Endothelial cell of umbilical vein (primary cell): ENCODE data around the gene CD40. TPM values are rescaled to one million over a fixed set of nuclear protein-coding genes. Genes with fewer than 3 reads are reported as not detected.

Experiments used
- BruUV-seq: library from RNA; stranded (reverse); fragments of 400-500 nt; replicated peaks from 2 replicates; lab custom pipeline; 2021; lab: Mats Ljungman, UMichigan
- CTCF ChIA-PET: fragments of 300-600, 350-600 bp; sonication (Branson Sonifier 250); formaldehyde crosslinking; loops from one replicate; lab custom pipeline; 2021; ENCODE audit warnings: antibody characterized with exemption, inconsistent platforms; lab: Charles Lee
- POLR2A ChIA-PET: fragments of 300-600, 350-600 bp; sonication (Branson Sonifier 250); formaldehyde crosslinking; loops from one replicate; lab custom pipeline; 2021; ENCODE audit warnings: antibody characterized with exemption, inconsistent platforms; lab: Charles Lee
- DNase-seq: peaks from one replicate; pipeline ENCODE4 v3.0.0-alpha.2; 2011; ENCODE audit warnings: low read depth, low spot score
- FAIRE-seq: peaks from 2 replicates; lab custom pipeline; 2011; peaks lifted over from hg19 to GRCh38; lab: Jason Lieb, UNC
- H2AFZ ChIP-seq: 2 replicates; pipeline ENCODE4 v1.6.0; 2012; ENCODE audit warnings: low read depth, low read length, control low read depth, inconsistent platforms
- H3K27ac ChIP-seq: 2 replicates; pipeline ENCODE4 v1.5.1; 2011; ENCODE audit warnings: low read depth, mild to moderate bottlenecking, control low read depth, low read length, moderate library complexity; ENCODE audit not compliant: insufficient read depth
- H3K27me3 ChIP-seq, 2 experiments: 2 replicates each; pipeline versions ENCODE4 v1.6.0 to v1.6.1; 2011; ENCODE audit warnings: low read length in 2 of 2, mixed read lengths in 1 of 2; ENCODE audit not compliant: control insufficient read depth in 2 of 2, insufficient read depth in 2 of 2
- H3K36me3 ChIP-seq, 2 experiments: 2 replicates in 1 of 2; 3 replicates in 1 of 2; pipeline ENCODE4 v1.5.1; 2011; ENCODE audit warnings: low read length in 2 of 2, mild to moderate bottlenecking in 1 of 2, moderate library complexity in 1 of 2; ENCODE audit not compliant: control insufficient read depth in 2 of 2, insufficient read depth in 2 of 2; ENCODE audit errors: extremely low read depth in 1 of 2
- H3K4me1 ChIP-seq: 3 replicates; pipeline ENCODE4 v1.5.1; 2011; ENCODE audit warnings: mild to moderate bottlenecking, low read length; ENCODE audit not compliant: control insufficient read depth, insufficient read depth; ENCODE audit errors: extremely low read depth
- H3K4me2 ChIP-seq: 2 replicates; pipeline ENCODE4 v1.6.1; 2011; ENCODE audit warnings: low read length, control low read depth, mixed read lengths; ENCODE audit not compliant: insufficient read depth
- H3K4me3 ChIP-seq, 3 experiments: fragments of 200-600 bp in 1 of 3; sonication (generic), shearing (Covaris generic) in 1 of 3; replicated peaks in 1 of 3; 2 replicates each; pipeline ENCODE4 v1.5.1; 2011 to 2016; ENCODE audit warnings: control low read depth in 3 of 3, low read length in 3 of 3, mild to moderate bottlenecking in 2 of 3, inconsistent platforms in 1 of 3, low read depth in 1 of 3, moderate library complexity in 1 of 3; ENCODE audit not compliant: insufficient read depth in 1 of 3
- H3K79me2 ChIP-seq: 2 replicates; pipeline ENCODE4 v1.6.0; 2012; ENCODE audit warnings: low read length, inconsistent platforms; ENCODE audit not compliant: control insufficient read depth, insufficient read depth
- H3K9ac ChIP-seq: replicated peaks from 2 replicates; pipeline ENCODE3; 2011; ENCODE audit warnings: low read length, control low read depth; ENCODE audit not compliant: insufficient read depth; ENCODE audit errors: extremely low read depth
- H3K9me1 ChIP-seq: replicated peaks from 3 replicates; pipeline ENCODE4 v1.6.0; 2011; ENCODE audit warnings: mild to moderate bottlenecking, low read length; ENCODE audit not compliant: control insufficient read depth, insufficient read depth; ENCODE audit errors: extremely low read depth
- H3K9me3 ChIP-seq: replicated peaks from 2 replicates; pipeline ENCODE4 v1.5.1; 2012; ENCODE audit warnings: low read length, inconsistent platforms; ENCODE audit not compliant: control insufficient read depth, insufficient read depth
- H4K20me1 ChIP-seq: replicated peaks from 2 replicates; pipeline ENCODE3; 2011; ENCODE audit warnings: mild to moderate bottlenecking, low read length; ENCODE audit not compliant: control insufficient read depth, insufficient read depth; ENCODE audit errors: extremely low read depth
- EZH2 ChIP-seq: IDR thresholded peaks from 2 replicates; pipeline ENCODE4 v1.6.1; 2012; ENCODE audit warnings: borderline replicate concordance, low read depth, mild to moderate bottlenecking, moderate library complexity, low read length, inconsistent platforms; ENCODE audit not compliant: severe bottlenecking
- FOS ChIP-seq: IDR thresholded peaks from 2 replicates; pipeline ENCODE4 v1.6.1; 2011; ENCODE audit warnings: mild to moderate bottlenecking, low read length, moderate library complexity, borderline replicate concordance; ENCODE audit not compliant: insufficient read depth
- GATA2 ChIP-seq: IDR thresholded peaks from 2 replicates; pipeline ENCODE4 v1.7.0; 2011; ENCODE audit warnings: low read depth, mild to moderate bottlenecking, moderate library complexity, mixed read lengths, low read length; ENCODE audit not compliant: insufficient read length, insufficient read depth
- JUN ChIP-seq: IDR thresholded peaks from 2 replicates; pipeline ENCODE4 v1.6.1; 2011; ENCODE audit warnings: borderline replicate concordance, low read depth; ENCODE audit not compliant: insufficient read length, insufficient read depth
- MYC ChIP-seq: IDR thresholded peaks from one replicate; pipeline ENCODE4 v1.6.1; 2011; ENCODE audit warnings: mild to moderate bottlenecking, low read depth, low read length
- POLR2A ChIP-seq: IDR thresholded peaks from 2 replicates; pipeline ENCODE4 v1.6.1; 2012; ENCODE audit warnings: low read depth, mild to moderate bottlenecking, control low read depth, low read length
- POLR2AphosphoS5 ChIP-seq: IDR thresholded peaks from 2 replicates; pipeline ENCODE4 v1.6.1; 2012; ENCODE audit warnings: low read depth, mild to moderate bottlenecking, control low read depth, low read length, moderate library complexity; ENCODE audit not compliant: insufficient read depth
- dilution Hi-C: fragments of 300-500 bp; cut with MboI; formaldehyde crosslinking; loops from one replicate; pipeline ENCODE4 v1.15.0; 2019; ENCODE audit warnings: low sequenced_read_pairs; ENCODE audit not compliant: extremely low pct_ligation_motif_present
- intact Hi-C: fragments of 100-400 bp; cut with micrococcal nuclease; formaldehyde crosslinking; loops from one replicate; pipeline ENCODE4 v1.10.0; 2022
- polyA plus RNA-seq, 4 experiments: library from polyadenylated mRNA; depleted of rRNA in 3 of 4; stranded (reverse) in 3 of 4; unstranded in 1 of 4; fragments of >200 nt; gene quantifications; 2 replicates each; pipeline versions ENCODE4 v1.2.1 to v1.2.3, GENCODE V29; 2011 to 2012; ENCODE audit warnings: missing spikeins in 1 of 4
- total RNA-seq: library from RNA; stranded (reverse); gene quantifications from 2 replicates; pipeline ENCODE4 v1.2.3, GENCODE V29; 2021
- TF ChIP-seq, protein P1 (sequence below): IDR thresholded peaks from 2 replicates; pipeline ENCODE4 v1.6.1; 2011; ENCODE audit not compliant: insufficient read depth, insufficient read length
- TF ChIP-seq, protein P2 (sequence below), 2 donors: IDR thresholded peaks; 1 replicate in 1 of 2; 2 replicates in 1 of 2; pipeline ENCODE4 v1.5.1; 2011; ENCODE audit warnings: low read length in 2 of 2, mild to moderate bottlenecking in 2 of 2, moderate library complexity in 2 of 2, control low read depth in 1 of 2, inconsistent platforms in 1 of 2, low read depth in 1 of 2; ENCODE audit not compliant: insufficient read depth in 1 of 2; ENCODE audit errors: extremely low read depth in 1 of 2

The CD40 gene
- total and polyA plus RNA-seq, 2 donors (not counting 3 experiments of a cell fraction or from before 2014, with no cell fraction given) = 36.6 to 38.3 TPM

DNA sequence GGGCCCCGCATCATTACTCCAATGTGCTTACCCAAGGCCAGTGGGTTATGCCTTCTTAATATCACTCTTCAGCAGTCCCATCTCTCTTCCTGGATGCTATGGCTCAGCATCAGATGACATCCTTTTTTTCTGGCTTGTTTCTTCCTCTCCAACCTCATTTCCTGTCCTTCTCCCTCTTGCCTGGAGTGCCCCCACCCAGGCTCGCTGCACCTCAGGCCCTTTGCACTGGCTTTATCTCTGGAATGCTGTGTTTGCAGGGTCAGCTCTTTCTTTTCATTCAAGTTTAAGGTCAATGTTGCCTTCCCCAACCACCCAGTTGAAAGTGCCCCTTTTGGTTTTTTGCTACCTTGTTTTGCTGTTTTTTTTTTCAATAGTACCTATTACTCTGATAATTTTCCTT lies 36.7 kb downstream of the CD40 start:
- POLR2A ChIA-PET = no interaction called here
- dilution Hi-C loops = no loop called here
- no peak for FAIRE-seq

More for the DNA sequence above, 36.7 kb downstream of the CD40 start:
- Histone ChIP-seq H3K36me3 (no peaks in the 10 kb centered on the region), H2AFZ (no peak overlapping the region), H3K9ac (no peak overlapping the region), H3K27me3 (no peaks in the 10 kb centered on the region), H3K9me3 (no peaks in the 10 kb centered on the region), H3K27ac (no peak overlapping the region), H3K79me2 (no peaks in the 10 kb centered on the region), H3K9me1 (no peaks in the 10 kb centered on the region), H3K4me2 (no peak overlapping the region), H4K20me1 (no peaks in the 10 kb centered on the region), H3K4me1 (no peaks in the 10 kb centered on the region), H3K4me3 (no peak overlapping the region)
- no TSS peak for BruUV-seq
- no peak for DNase-seq
- TF ChIP-seq EZH2 (no peak), POLR2A (no peak), GATA2 (no peak), POLR2AphosphoS5 (no peak), MYC (no peak), FOS (no peak), JUN (no peak)
- TF ChIP-seq, protein P1, sequence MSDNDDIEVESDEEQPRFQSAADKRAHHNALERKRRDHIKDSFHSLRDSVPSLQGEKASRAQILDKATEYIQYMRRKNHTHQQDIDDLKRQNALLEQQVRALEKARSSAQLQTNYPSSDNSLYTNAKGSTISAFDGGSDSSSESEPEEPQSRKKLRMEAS = no peak
- TF ChIP-seq, protein P2, sequence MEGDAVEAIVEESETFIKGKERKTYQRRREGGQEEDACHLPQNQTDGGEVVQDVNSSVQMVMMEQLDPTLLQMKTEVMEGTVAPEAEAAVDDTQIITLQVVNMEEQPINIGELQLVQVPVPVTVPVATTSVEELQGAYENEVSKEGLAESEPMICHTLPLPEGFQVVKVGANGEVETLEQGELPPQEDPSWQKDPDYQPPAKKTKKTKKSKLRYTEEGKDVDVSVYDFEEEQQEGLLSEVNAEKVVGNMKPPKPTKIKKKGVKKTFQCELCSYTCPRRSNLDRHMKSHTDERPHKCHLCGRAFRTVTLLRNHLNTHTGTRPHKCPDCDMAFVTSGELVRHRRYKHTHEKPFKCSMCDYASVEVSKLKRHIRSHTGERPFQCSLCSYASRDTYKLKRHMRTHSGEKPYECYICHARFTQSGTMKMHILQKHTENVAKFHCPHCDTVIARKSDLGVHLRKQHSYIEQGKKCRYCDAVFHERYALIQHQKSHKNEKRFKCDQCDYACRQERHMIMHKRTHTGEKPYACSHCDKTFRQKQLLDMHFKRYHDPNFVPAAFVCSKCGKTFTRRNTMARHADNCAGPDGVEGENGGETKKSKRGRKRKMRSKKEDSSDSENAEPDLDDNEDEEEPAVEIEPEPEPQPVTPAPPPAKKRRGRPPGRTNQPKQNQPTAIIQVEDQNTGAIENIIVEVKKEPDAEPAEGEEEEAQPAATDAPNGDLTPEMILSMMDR (IDR thresholded peaks at IDR 0.05; ENCODE audit: extremely low read depth in 1 of 2, insufficient read depth in 1 of 2, low read depth in 1 of 2, low read length in 2 of 2) = no peak
- intact Hi-C loops = no loop called here
- CTCF ChIA-PET = interaction anchor here (1.3 kb wide), 1 partner anchor 11 kb away, joined by 5 read pairs; no protein-coding TSS in a partner anchor
